Vagina (tissue), 2 donors: ENCODE data around the gene AUH. TPM values are rescaled to one million over a fixed set of nuclear protein-coding genes. Genes with fewer than 3 reads are reported as not detected.

Source experiments
- DNase-seq, 2 donors: peaks; one replicate each; pipeline ENCODE4 v3.0.0-alpha.2; 2017; ENCODE audit errors: extremely low spot score in 2 of 2
- H3K27ac ChIP-seq: fragments of 200-600 bp; sonication (generic); one replicate; pipeline ENCODE4 v1.5.1; 2019
- H3K27me3 ChIP-seq: fragments of 200-600 bp; sonication (generic); one replicate; pipeline ENCODE4 v1.5.1; 2019
- H3K36me3 ChIP-seq, 2 donors: fragments of 200-600 bp; sonication (generic); one replicate each; pipeline ENCODE4 v1.5.1; 2017 to 2019
- H3K4me1 ChIP-seq: fragments of 200-600 bp; sonication (generic); one replicate; pipeline ENCODE4 v1.5.1; 2019
- H3K4me3 ChIP-seq, 2 donors: fragments of 200-600 bp; sonication (generic); 1 replicate in 1 of 2; 2 replicates in 1 of 2; pipeline ENCODE4 v1.5.1; 2016 to 2019
- H3K9me3 ChIP-seq: fragments of 200-600 bp; sonication (generic); one replicate; pipeline ENCODE4 v1.5.1; 2019
- POLR2A ChIP-seq, 2 donors: fragments of 450-650 bp; IDR thresholded peaks; one replicate each; pipeline ENCODE4 v1.6.1; 2017; ENCODE audit warnings: antibody characterized with exemption in 2 of 2, mild to moderate bottlenecking in 2 of 2, moderate library complexity in 2 of 2
- POLR2AphosphoS5 ChIP-seq, 2 donors: sonication (generic); formaldehyde crosslinking; IDR thresholded peaks; one replicate each; pipeline ENCODE4 v1.9.0; 2017; ENCODE audit warnings: antibody characterized with exemption in 2 of 2, mild to moderate bottlenecking in 2 of 2, low read depth in 1 of 2; ENCODE audit not compliant: insufficient read depth in 1 of 2
- intact Hi-C: fragments of 100-400 bp; cut with DNase I; formaldehyde crosslinking; loops from one replicate; pipeline ENCODE4 v1.15.1; 2023
- total RNA-seq: library from RNA; depleted of rRNA; stranded (reverse); fragments of >200 nt; gene quantifications from one replicate; pipeline ENCODE4 v1.2.3, GENCODE V29; 2016
- TF ChIP-seq, protein P1 (sequence below), 3 experiments: fragments of 450-650 bp in 2 of 3; fragments of 200-600 bp in 1 of 3; sonication (generic) in 1 of 3; IDR thresholded peaks; one replicate each; pipeline ENCODE4 v1.5.1; 2017 to 2019; ENCODE audit warnings: antibody characterized with exemption in 3 of 3, mild to moderate bottlenecking in 2 of 3, moderate library complexity in 2 of 3

AUH gene
- total RNA-seq, 1 donor from 2014 or later, result 39.0 TPM

DNA sequence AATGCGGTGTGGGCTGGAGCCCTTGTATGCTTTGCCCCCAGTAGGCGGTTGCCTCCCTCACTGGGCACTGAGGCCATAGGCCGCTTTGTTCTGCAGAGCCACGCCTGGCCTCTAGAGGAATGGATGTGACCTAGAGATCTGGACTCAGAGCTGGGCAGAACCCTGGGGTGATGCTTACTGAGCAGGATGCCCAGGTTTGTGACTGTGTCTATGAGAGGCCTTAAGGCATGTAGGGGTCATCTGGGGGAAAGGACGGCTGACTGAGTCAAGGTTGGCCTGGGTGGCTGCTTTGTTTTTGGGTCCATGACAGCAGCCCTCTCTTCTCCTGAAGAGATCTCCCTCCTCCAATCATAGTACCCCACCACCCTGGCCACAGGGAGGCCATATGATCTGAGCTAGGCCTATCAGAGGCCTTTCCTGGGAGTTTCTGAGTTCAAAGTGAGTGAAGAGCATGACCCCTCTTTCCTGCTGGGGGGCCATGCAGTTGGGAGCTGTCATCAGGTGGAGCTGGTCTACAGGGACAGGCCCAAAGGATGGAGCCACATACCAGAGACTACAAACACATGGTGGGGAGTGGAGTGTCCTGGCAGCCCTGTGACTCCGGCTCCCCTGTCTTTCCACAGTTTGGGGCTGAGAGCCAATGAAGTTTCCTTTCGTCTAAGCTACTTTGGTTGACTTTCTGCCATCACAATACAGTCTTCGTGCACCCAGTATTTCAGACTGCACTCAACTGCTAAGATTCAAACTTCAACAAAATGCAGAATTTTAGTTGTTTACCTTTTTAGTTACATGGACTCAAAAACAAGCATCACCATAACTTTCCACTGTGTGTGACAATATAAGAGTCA, 165.4 kb downstream of the AUH start:
- no peaks in the 10 kb centered on the region for H3K27me3 ChIP-seq
- no peak for DNase-seq
- intact Hi-C loops, result loop anchor here (1.0 to 10.0 kb wide), 2 partner anchors 92 to 223 kb away; no protein-coding TSS in a partner anchor
- H3K27ac ChIP-seq, result peak overlapping the region; percentile 95
- H3K36me3 ChIP-seq, result no peaks in the 10 kb centered on the region
- H3K9me3 ChIP-seq, result no peaks in the 10 kb centered on the region
- H3K4me3 ChIP-seq, result no peak overlapping the region
- H3K4me1 ChIP-seq, result peaks cover 75% of the 10 kb centered on the region
- TF ChIP-seq, protein P1, sequence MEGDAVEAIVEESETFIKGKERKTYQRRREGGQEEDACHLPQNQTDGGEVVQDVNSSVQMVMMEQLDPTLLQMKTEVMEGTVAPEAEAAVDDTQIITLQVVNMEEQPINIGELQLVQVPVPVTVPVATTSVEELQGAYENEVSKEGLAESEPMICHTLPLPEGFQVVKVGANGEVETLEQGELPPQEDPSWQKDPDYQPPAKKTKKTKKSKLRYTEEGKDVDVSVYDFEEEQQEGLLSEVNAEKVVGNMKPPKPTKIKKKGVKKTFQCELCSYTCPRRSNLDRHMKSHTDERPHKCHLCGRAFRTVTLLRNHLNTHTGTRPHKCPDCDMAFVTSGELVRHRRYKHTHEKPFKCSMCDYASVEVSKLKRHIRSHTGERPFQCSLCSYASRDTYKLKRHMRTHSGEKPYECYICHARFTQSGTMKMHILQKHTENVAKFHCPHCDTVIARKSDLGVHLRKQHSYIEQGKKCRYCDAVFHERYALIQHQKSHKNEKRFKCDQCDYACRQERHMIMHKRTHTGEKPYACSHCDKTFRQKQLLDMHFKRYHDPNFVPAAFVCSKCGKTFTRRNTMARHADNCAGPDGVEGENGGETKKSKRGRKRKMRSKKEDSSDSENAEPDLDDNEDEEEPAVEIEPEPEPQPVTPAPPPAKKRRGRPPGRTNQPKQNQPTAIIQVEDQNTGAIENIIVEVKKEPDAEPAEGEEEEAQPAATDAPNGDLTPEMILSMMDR (IDR thresholded peaks at IDR 0.05), result no peak
- TF ChIP-seq POLR2AphosphoS5 (IDR thresholded peaks at IDR 0.05; ENCODE audit: insufficient read depth in 1 of 2, low read depth in 1 of 2), result no peak
- no peak for TF ChIP-seq POLR2A (IDR thresholded peaks at IDR 0.05)

DNA sequence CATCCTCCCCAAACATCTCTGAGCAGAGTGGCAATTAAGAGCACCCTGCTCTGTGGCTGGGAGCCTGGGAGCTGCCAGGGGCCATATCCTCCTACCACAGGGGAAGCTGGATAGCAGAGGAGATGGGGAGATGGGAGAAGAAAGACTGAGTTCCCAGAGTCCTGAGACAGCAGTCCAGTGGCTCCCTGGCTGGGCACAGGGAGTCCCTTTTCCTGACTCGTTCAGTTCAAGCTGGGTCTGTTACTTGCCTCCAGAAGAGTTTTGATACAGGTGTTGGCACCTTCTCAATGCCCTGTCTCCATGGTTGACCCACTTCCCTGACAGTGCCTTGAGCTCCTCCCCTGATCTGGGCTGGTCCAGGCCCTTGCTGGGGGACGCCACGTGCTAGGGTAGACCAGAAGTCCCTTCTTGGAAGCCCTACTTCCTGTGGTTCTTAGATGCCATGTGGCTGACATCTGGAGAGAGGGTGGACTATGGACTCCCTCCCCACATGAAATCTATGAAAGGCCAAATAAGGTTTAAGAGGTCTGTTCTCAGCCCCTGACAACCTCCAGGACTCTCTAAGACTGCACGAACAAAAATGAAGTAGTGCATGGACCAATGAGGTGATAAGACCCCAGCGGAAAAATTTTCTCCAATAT, 166.2 kb downstream of the AUH start:
- H3K4me3 ChIP-seq, result no peak overlapping the region
- intact Hi-C loops, result loop anchor here (1.0 to 10.0 kb wide), 2 partner anchors 91 to 224 kb away; no protein-coding TSS in a partner anchor
- H3K27ac ChIP-seq, result peak overlapping the region; percentile 95
- no peak for DNase-seq
- H3K27me3 ChIP-seq, result no peaks in the 10 kb centered on the region
- no peaks in the 10 kb centered on the region for H3K36me3 ChIP-seq
- peaks cover 75% of the 10 kb centered on the region for H3K4me1 ChIP-seq
- H3K9me3 ChIP-seq, result no peaks in the 10 kb centered on the region
- TF ChIP-seq POLR2A (IDR thresholded peaks at IDR 0.05), result no peak
- TF ChIP-seq POLR2AphosphoS5 (IDR thresholded peaks at IDR 0.05; ENCODE audit: insufficient read depth in 1 of 2, low read depth in 1 of 2), result no peak
- TF ChIP-seq, protein P1 (IDR thresholded peaks at IDR 0.05), result no peak

DNA sequence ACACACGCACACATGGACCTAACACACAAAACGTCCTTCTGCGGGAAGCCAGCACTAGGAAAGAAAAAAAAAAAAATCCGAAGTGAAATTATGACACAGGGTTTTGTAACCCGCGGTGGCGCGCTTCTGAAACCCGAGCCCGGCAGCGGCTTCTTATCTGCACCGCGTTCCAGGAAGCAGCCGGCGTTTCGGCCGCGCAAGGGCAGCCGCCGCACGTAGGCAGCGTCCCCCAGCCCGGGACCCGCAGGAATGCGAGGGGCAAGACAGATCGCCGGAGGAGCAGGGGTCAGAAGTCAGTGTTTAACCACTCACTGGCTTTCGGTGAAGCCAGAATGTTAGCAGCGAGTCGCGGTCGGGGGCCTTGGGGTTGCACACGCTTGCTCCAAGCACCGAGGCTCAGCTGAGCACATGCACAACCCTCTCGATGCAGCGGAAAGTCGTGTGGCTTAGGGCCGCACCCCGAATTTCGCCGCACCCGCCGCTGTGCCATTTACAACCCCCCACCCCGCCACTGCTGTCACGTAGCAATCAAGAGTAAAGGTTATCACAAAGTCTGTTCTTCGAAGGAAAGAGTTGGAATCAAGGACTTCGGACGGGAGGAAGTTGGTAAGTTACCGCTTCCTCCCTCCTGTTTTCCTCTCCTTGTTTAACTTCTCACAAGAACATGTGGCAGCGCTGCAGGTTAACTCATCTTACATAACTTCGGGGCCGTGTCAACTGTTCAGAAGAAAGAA, 167.9 kb downstream of the AUH start:
- intact Hi-C loops, result loop anchor here (1.0 to 10.0 kb wide), 5 partner anchors 89 to 230 kb away; no protein-coding TSS in a partner anchor
- Histone ChIP-seq H3K27ac (peak overlapping the region; percentile 95), H3K4me1 (peaks cover 71% of the 10 kb centered on the region), H3K9me3 (no peaks in the 10 kb centered on the region), H3K36me3 (no peaks in the 10 kb centered on the region), H3K27me3 (no peaks in the 10 kb centered on the region), H3K4me3 (peak overlapping the region; percentile 39 to 43)
- peak in 1 of 2 donors; percentile 75 for TF ChIP-seq POLR2AphosphoS5 (IDR thresholded peaks at IDR 0.05; ENCODE audit: insufficient read depth in 1 of 2, low read depth in 1 of 2)
- TF ChIP-seq POLR2A (IDR thresholded peaks at IDR 0.05), result peak in 1 of 2 donors; percentile 46
- TF ChIP-seq, protein P1 (IDR thresholded peaks at IDR 0.05), result no peak
- no peak for DNase-seq

DNA sequence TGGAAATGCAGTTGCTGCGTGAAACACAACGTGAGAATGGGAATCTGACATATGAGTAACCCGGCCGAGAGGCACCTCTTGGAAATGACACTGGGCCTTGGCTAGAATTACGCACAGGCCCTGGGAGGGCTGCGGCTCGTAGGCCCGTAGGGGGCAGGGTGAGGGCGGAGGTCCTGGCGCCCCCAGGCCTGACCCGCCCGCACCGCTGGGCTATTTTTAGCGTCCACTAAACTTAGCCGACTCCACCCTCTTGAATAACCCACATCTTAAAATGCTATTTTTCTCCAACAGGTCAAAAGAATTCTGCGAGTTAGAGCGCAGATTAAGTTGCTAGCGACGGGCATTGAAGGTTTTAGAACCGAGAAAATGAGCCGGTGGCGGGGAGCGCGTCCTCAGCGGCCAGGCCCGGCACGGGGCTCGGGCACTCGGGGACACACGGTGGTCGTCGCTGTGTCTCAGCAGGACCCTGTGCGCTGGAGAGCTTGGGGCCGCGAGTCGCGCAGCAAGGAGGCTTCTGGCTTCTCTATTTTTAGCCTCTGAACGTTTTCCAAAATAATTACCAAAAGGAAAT, 168.5 kb downstream of the AUH start:
- Histone ChIP-seq H3K4me3 (peak overlapping the region; percentile 39 to 43), H3K4me1 (peaks cover 65% of the 10 kb centered on the region), H3K36me3 (no peaks in the 10 kb centered on the region), H3K9me3 (no peaks in the 10 kb centered on the region), H3K27me3 (no peaks in the 10 kb centered on the region), H3K27ac (peak overlapping the region; percentile 95)
- intact Hi-C loops, result loop anchor here (1.0 to 10.0 kb wide), 5 partner anchors 88 to 231 kb away; no protein-coding TSS in a partner anchor
- DNase-seq, result peak in 1 of 2 donors; percentile 99
- TF ChIP-seq POLR2A (IDR thresholded peaks at IDR 0.05) (no peak), POLR2AphosphoS5 (IDR thresholded peaks at IDR 0.05; ENCODE audit: insufficient read depth in 1 of 2, low read depth in 1 of 2) (peak; percentile 85 to 94)
- TF ChIP-seq, protein P1 (IDR thresholded peaks at IDR 0.05), result no peak
